ENCODE results near the gene TP53. TPM values are rescaled to one million over a fixed set of nuclear protein-coding genes. Genes with fewer than 3 reads are reported as not detected.

Gene TP53
- total and polyA plus RNA-seq, 7 experiments from 2014 or later = 30.9 to 226 (median 59.1) TPM

DNA sequence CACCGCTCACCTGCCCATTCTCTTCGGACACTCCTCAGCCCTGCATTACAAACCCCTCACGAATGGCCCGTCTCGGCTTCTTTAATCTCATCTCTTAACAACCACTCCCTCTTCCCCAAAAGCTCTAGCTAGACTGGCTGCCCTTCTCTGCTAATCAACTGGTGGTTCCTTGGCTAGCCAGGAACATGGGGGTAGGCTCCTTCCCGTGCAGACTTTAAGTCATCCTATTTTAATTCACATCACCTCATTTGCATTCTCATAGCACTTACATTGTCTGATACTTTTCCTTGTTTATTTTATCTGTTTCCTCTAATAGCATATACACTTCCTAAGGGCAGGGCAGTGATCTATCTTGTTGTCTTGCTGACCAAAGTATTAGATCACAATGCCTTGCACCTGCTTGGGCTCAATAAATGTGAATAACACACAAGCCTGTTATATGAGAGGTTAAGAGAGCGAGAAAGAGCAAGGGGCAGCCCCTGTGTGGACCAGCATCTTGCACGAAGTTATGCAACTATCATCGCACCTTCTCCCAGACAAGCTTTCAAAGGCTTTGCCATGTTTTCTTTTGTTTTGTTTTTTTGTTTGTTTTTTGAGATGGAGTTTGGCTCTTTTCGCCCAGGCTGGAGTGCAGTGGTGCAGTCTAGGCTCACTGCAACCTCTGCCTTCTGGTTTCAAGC lies 9.8 kb downstream of the TP53 start:
- no peaks in the 10 kb centered on the region for H3K4me1 ChIP-seq (ENCODE audit: control insufficient read depth in 2 of 2, insufficient read depth in 2 of 2, low read length in 2 of 2)
- ATAC-seq (no peak), DNase-seq (no peak)
- peaks cover 0 to 9% (median 8%) of the 10 kb centered on the region in 3 experiments for H3K9me3 ChIP-seq (ENCODE audit: control insufficient read depth in 2 of 3, low read length in 3 of 3)
- intact Hi-C loops (cut with micrococcal nuclease) = no loop called here
- POLR2A ChIA-PET = interaction anchor here (1.2 to 12.0 kb wide), 2 partner anchors 9 to 62 kb away, joined by 4 to 86 read pairs; partner anchors contain the start of genes FXR2, TP53 and WRAP53
- peaks cover 0 to 10% (median 3%) of the 10 kb centered on the region in 11 donors for H3K9me3 Mint-ChIP-seq
- H3K27ac Mint-ChIP-seq = peak overlapping the region in 5 of 9 donors; percentile 6 to 74 (median 38)
- H3K4me3 ChIP-seq (ENCODE audit: low read length) = no peak overlapping the region
- H3K4me1 Mint-ChIP-seq = peaks cover 8 to 19% (median 12%) of the 10 kb centered on the region in 7 donors
- no peaks in the 10 kb centered on the region for H3K27me3 Mint-ChIP-seq
- CTCF ChIA-PET = interaction anchor here (1.0 kb wide), 1 partner anchor 10 kb away, joined by 7 read pairs; the partner anchor contains the start of genes TP53 and WRAP53
- no peaks in the 10 kb centered on the region for H3K27me3 ChIP-seq (ENCODE audit: control insufficient read depth in 2 of 2, insufficient read depth in 2 of 2, low read length in 2 of 2)
- H3K27ac ChIP-seq (ENCODE audit: low read depth, low read length) = no peak overlapping the region
- peaks cover 10 to 39% (median 27%) of the 10 kb centered on the region in 5 donors for H3K36me3 Mint-ChIP-seq
- H3K4me3 Mint-ChIP-seq = no peak overlapping the region
- H3K36me3 ChIP-seq (ENCODE audit: control insufficient read depth in 2 of 3, insufficient read depth in 3 of 3, low read length in 3 of 3) = peaks cover 12 to 36% (median 20%) of the 10 kb centered on the region in 3 experiments

DNA sequence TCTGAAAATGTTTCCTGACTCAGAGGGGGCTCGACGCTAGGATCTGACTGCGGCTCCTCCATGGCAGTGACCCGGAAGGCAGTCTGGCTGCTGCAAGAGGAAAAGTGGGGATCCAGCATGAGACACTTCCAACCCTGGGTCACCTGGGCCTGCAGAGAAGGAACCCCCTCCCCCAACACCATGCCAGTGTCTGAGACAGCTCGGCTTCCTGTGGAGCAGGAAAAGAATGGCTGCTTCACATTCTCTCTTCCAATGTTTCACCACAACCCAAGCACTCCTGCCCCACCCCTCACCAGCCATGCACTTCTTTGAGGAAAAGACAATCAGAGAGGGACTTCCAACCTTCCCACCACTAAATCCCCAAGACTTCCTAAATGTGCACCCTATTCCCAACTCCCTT lies 10.8 kb downstream of the TP53 start:
- ATAC-seq (no peak), DNase-seq (no peak)
- Mint-ChIP-seq H3K27ac (peak overlapping the region in 3 of 9 donors; percentile 32 to 62 (median 36)), H3K4me1 (peaks cover 7 to 15% (median 10%) of the 10 kb centered on the region in 7 donors), H3K36me3 (peaks cover 10 to 43% (median 29%) of the 10 kb centered on the region in 5 donors), H3K4me3 (no peak overlapping the region), H3K27me3 (no peaks in the 10 kb centered on the region), H3K9me3 (peaks cover 0 to 10% (median 3%) of the 10 kb centered on the region in 11 donors)
- Histone ChIP-seq H3K36me3 (ENCODE audit: control insufficient read depth in 2 of 3, insufficient read depth in 3 of 3, low read length in 3 of 3) (peaks cover 12 to 42% (median 20%) of the 10 kb centered on the region in 3 experiments), H3K9me3 (ENCODE audit: control insufficient read depth in 2 of 3, low read length in 3 of 3) (peaks cover 0 to 9% (median 8%) of the 10 kb centered on the region in 3 experiments), H3K4me3 (ENCODE audit: low read length) (no peak overlapping the region), H3K4me1 (ENCODE audit: control insufficient read depth in 2 of 2, insufficient read depth in 2 of 2, low read length in 2 of 2) (no peaks in the 10 kb centered on the region), H3K27me3 (ENCODE audit: control insufficient read depth in 2 of 2, insufficient read depth in 2 of 2, low read length in 2 of 2) (no peaks in the 10 kb centered on the region), H3K27ac (ENCODE audit: low read depth, low read length) (no peak overlapping the region)
- ChIA-PET CTCF (interaction anchor here (1.0 kb wide), 1 partner anchor 11 kb away, joined by 7 read pairs; the partner anchor contains the start of genes TP53 and WRAP53), POLR2A (interaction anchor here (12.0 kb wide), 1 partner anchor 10 kb away, joined by 86 read pairs; the partner anchor contains the start of genes TP53 and WRAP53)
- intact Hi-C loops (cut with micrococcal nuclease) = no loop called here

- H3K36me3 ChIP-seq (ENCODE audit: control insufficient read depth in 2 of 3, insufficient read depth in 3 of 3, low read length in 3 of 3) = peaks cover 16 to 58% (median 27%) of the 10 kb centered on the region in 3 experiments
- H3K27ac ChIP-seq (ENCODE audit: low read depth, low read length) = no peak overlapping the region
- peaks cover 0 to 9% (median 8%) of the 10 kb centered on the region in 3 experiments for H3K9me3 ChIP-seq (ENCODE audit: control insufficient read depth in 2 of 3, low read length in 3 of 3)
- intact Hi-C loops (cut with micrococcal nuclease) = no loop called here
- ATAC-seq = no peak
- no peak for DNase-seq
- H3K36me3 Mint-ChIP-seq = peaks cover 15 to 47% (median 34%) of the 10 kb centered on the region in 5 donors
- H3K27ac Mint-ChIP-seq = peak overlapping the region in 3 of 9 donors; percentile 30 to 82 (median 44)
- no peaks in the 10 kb centered on the region for H3K27me3 Mint-ChIP-seq
- CTCF ChIA-PET = interaction anchor here (0.6 kb wide), 1 partner anchor 315 kb away, joined by 4 read pairs; no protein-coding TSS in a partner anchor
- H3K4me3 Mint-ChIP-seq = no peak overlapping the region
- POLR2A ChIA-PET = interaction anchor here (12.0 kb wide), 1 partner anchor 11 kb away, joined by 86 read pairs; the partner anchor contains the start of genes TP53 and WRAP53
- no peaks in the 10 kb centered on the region for H3K4me1 ChIP-seq (ENCODE audit: control insufficient read depth in 2 of 2, insufficient read depth in 2 of 2, low read length in 2 of 2)
- H3K4me1 Mint-ChIP-seq = peaks cover 7 to 15% (median 9%) of the 10 kb centered on the region in 7 donors
- no peak overlapping the region for H3K4me3 ChIP-seq (ENCODE audit: low read length)
- H3K27me3 ChIP-seq (ENCODE audit: control insufficient read depth in 2 of 2, insufficient read depth in 2 of 2, low read length in 2 of 2) = no peaks in the 10 kb centered on the region
- H3K9me3 Mint-ChIP-seq = peaks cover 0 to 10% (median 3%) of the 10 kb centered on the region in 11 donors
Measured at GRCh38 chr17:7674934-7675333, 12.4 kb downstream of the TP53 start.

GRCh38 chr17:7673239-7673638 lies 14.1 kb downstream of the TP53 start:
- intact Hi-C loops (cut with micrococcal nuclease) = loop anchor here in 1 of 2 donors (2.0 kb wide), 1 partner anchor 40 kb away; no protein-coding TSS in a partner anchor

GRCh38 chr17:7668482-7668881 lies 18.8 kb downstream of the TP53 start:
- Mint-ChIP-seq H3K4me3 (no peak overlapping the region), H3K9me3 (peaks cover 0 to 4% (median 0%) of the 10 kb centered on the region in 11 donors), H3K27ac (peak overlapping the region in 1 of 9 donors; percentile 12), H3K4me1 (no peaks in the 10 kb centered on the region), H3K27me3 (no peaks in the 10 kb centered on the region), H3K36me3 (peaks cover 8 to 30% (median 15%) of the 10 kb centered on the region in 5 donors)
- Histone ChIP-seq H3K27me3 (ENCODE audit: control insufficient read depth in 2 of 2, insufficient read depth in 2 of 2, low read length in 2 of 2) (no peaks in the 10 kb centered on the region), H3K27ac (ENCODE audit: low read depth, low read length) (no peak overlapping the region), H3K4me1 (ENCODE audit: control insufficient read depth in 2 of 2, insufficient read depth in 2 of 2, low read length in 2 of 2) (no peaks in the 10 kb centered on the region), H3K36me3 (ENCODE audit: control insufficient read depth in 2 of 3, insufficient read depth in 3 of 3, low read length in 3 of 3) (peaks cover 10 to 67% (median 14%) of the 10 kb centered on the region in 3 experiments), H3K9me3 (ENCODE audit: control insufficient read depth in 2 of 3, low read length in 3 of 3) (peaks cover 0 to 5% (median 4%) of the 10 kb centered on the region in 3 experiments), H3K4me3 (ENCODE audit: low read length) (no peak overlapping the region)
- intact Hi-C loops (cut with micrococcal nuclease) = no loop called here
- DNase-seq = no peak
- ChIA-PET CTCF (interaction anchor here (0.7 kb wide), 1 partner anchor 352 kb away, joined by 3 read pairs; no protein-coding TSS in a partner anchor), POLR2A (interaction anchor here (0.7 to 12.0 kb wide), 2 partner anchors 18 to 365 kb away, joined by 3 to 86 read pairs; partner anchors contain the start of genes TP53 and WRAP53)
- ATAC-seq = no peak

More at GRCh38 chr17:7673239-7673638, 14.1 kb downstream of the TP53 start:
- no peak overlapping the region for H3K4me3 ChIP-seq (ENCODE audit: low read length)
- POLR2A ChIA-PET = interaction anchor here (0.5 to 12.0 kb wide), 6 partner anchors 13 to 334 kb away, joined by 3 to 86 read pairs (median 5); partner anchors contain the start of genes FXR2, SAT2, TP53 and WRAP53
- no peak overlapping the region for H3K27ac ChIP-seq (ENCODE audit: low read depth, low read length)
- peak in 5 of 9 donors; percentile 5 to 29 (median 16) for DNase-seq
- H3K4me1 ChIP-seq (ENCODE audit: control insufficient read depth in 2 of 2, insufficient read depth in 2 of 2, low read length in 2 of 2) = no peaks in the 10 kb centered on the region
- Mint-ChIP-seq H3K4me1 (peaks cover 4 to 15% (median 8%) of the 10 kb centered on the region in 7 donors), H3K4me3 (no peak overlapping the region), H3K27ac (peak overlapping the region in 1 of 9 donors; percentile 19), H3K9me3 (peaks cover 0 to 10% (median 3%) of the 10 kb centered on the region in 11 donors), H3K36me3 (peaks cover 15 to 50% (median 34%) of the 10 kb centered on the region in 5 donors), H3K27me3 (no peaks in the 10 kb centered on the region)
- ATAC-seq = no peak
- CTCF ChIA-PET = interaction anchor here (1.9 kb wide), 1 partner anchor 40 kb away, joined by 7 read pairs; no protein-coding TSS in a partner anchor
- peaks cover 16 to 75% (median 27%) of the 10 kb centered on the region in 3 experiments for H3K36me3 ChIP-seq (ENCODE audit: control insufficient read depth in 2 of 3, insufficient read depth in 3 of 3, low read length in 3 of 3)
- no peaks in the 10 kb centered on the region for H3K27me3 ChIP-seq (ENCODE audit: control insufficient read depth in 2 of 2, insufficient read depth in 2 of 2, low read length in 2 of 2)
- peaks cover 0 to 9% (median 8%) of the 10 kb centered on the region in 3 experiments for H3K9me3 ChIP-seq (ENCODE audit: control insufficient read depth in 2 of 3, low read length in 3 of 3)
